CD1c-positive myeloid dendritic cell (primary cell): ENCODE measurements around the gene RTP1.
"Not testable (repeated sequence)": the region's sequence is repeated elsewhere in the genome, so short reads cannot be mapped to it uniquely, and the experiment has no call there.

ENCODE experiments used
- DNase-seq: peaks from one replicate; pipeline ENCODE4 v3.0.0-alpha.2; 2016; ENCODE audit errors: extremely low spot score

The RTP1 gene

GRCh38 chr3:187198490-187198889 lies 1.2 kb downstream of the RTP1 start:
- no peak for DNase-seq

- DNase-seq = not testable (repeated sequence)
These were observed 2.3 kb downstream of the RTP1 start for GRCh38 chr3:187199463-187200050.

- no peak for DNase-seq
These were observed 8.4 kb downstream of the RTP1 start for GRCh38 chr3:187205683-187206082.

- no peak for DNase-seq
These were observed 9.8 kb downstream of the RTP1 start for GRCh38 chr3:187207062-187207461.

GRCh38 chr3:187207624-187208023 lies 10.3 kb downstream of the RTP1 start:
- no peak for DNase-seq

- no peak for DNase-seq
These were observed 10.9 kb downstream of the RTP1 start for GRCh38 chr3:187208159-187208558.

GRCh38 chr3:187209491-187209890 lies 12.2 kb downstream of the RTP1 start:
- DNase-seq = no peak

GRCh38 chr3:187210091-187210490 lies 12.8 kb downstream of the RTP1 start:
- no peak for DNase-seq

GRCh38 chr3:187210545-187211327 lies 13.4 kb downstream of the RTP1 start:
- DNase-seq = no peak

GRCh38 chr3:187211532-187212195 lies 14.4 kb downstream of the RTP1 start:
- no peak for DNase-seq

- DNase-seq = no peak
These were observed 14.9 kb downstream of the RTP1 start for GRCh38 chr3:187212196-187212545.

- DNase-seq = no peak
These were observed 15.4 kb downstream of the RTP1 start for GRCh38 chr3:187212705-187213104.

GRCh38 chr3:187213616-187214015 lies 16.3 kb downstream of the RTP1 start:
- DNase-seq = no peak

GRCh38 chr3:187215460-187215859 lies 18.2 kb downstream of the RTP1 start:
- no peak for DNase-seq

GRCh38 chr3:187222801-187223200 lies 25.5 kb downstream of the RTP1 start:
- no peak for DNase-seq

- no peak for DNase-seq
These were observed 26.5 kb downstream of the RTP1 start for GRCh38 chr3:187223799-187224198.

GRCh38 chr3:187227658-187228258 lies 30.5 kb downstream of the RTP1 start:
- no peak for DNase-seq

GRCh38 chr3:187228740-187229139 lies 31.5 kb downstream of the RTP1 start:
- no peak for DNase-seq

GRCh38 chr3:187230011-187230410 lies 32.7 kb downstream of the RTP1 start:
- DNase-seq = no peak

GRCh38 chr3:187236962-187237361 lies 39.7 kb downstream of the RTP1 start:
- DNase-seq = no peak

GRCh38 chr3:187237741-187238140 lies 40.5 kb downstream of the RTP1 start:
- DNase-seq = no peak

GRCh38 chr3:187238239-187238638 lies 41.0 kb downstream of the RTP1 start:
- DNase-seq = no peak

- not testable (repeated sequence) for DNase-seq
These were observed 41.5 kb downstream of the RTP1 start for GRCh38 chr3:187238835-187239234.
